SJCRH30 (cell line): ENCODE results near the gene LAMA3. TPM values are rescaled to one million over a fixed set of nuclear protein-coding genes. Genes with fewer than 3 reads are reported as not detected.

Source experiments
- DNase-seq, 2 experiments: peaks; one replicate each; pipeline ENCODE4 v3.0.0-alpha.2; 2015 to 2020
- H3K27ac ChIP-seq: fragments of 250-450 bp; sonication (Bioruptor Pico); 2 replicates; pipeline ENCODE4 v1.5.1; 2020; ENCODE audit warnings: mild to moderate bottlenecking, moderate library complexity
- H3K27me3 ChIP-seq: fragments of 250-450 bp; sonication (Bioruptor Pico); 2 replicates; pipeline ENCODE4 v1.5.1; 2020; ENCODE audit warnings: mild to moderate bottlenecking, moderate library complexity
- H3K36me3 ChIP-seq: fragments of 250-450 bp; sonication (Bioruptor Pico); 2 replicates; pipeline ENCODE4 v1.5.1; 2020; ENCODE audit warnings: mild to moderate bottlenecking, moderate library complexity
- H3K4me1 ChIP-seq: fragments of 250-450 bp; sonication (Bioruptor Pico); 2 replicates; pipeline ENCODE4 v1.5.1; 2020; ENCODE audit warnings: mild to moderate bottlenecking, moderate library complexity
- H3K4me3 ChIP-seq: fragments of 250-450 bp; sonication (Bioruptor Pico); 2 replicates; pipeline ENCODE4 v1.5.1; 2020; ENCODE audit warnings: mild to moderate bottlenecking, moderate library complexity
- H3K9me3 ChIP-seq: fragments of 250-450 bp; sonication (Bioruptor Pico); replicated peaks from 2 replicates; pipeline ENCODE4 v1.5.1; 2020; ENCODE audit warnings: mild to moderate bottlenecking, moderate library complexity
- total RNA-seq: library from RNA; depleted of rRNA; stranded (reverse); fragments of >200 nt; shearing (Covaris generic); gene quantifications from 2 replicates; pipeline ENCODE4 v1.2.3, GENCODE V29; 2014; rRNA removed

LAMA3 gene
- total RNA-seq, 1 experiment from 2014 or later: 0.04 TPM

DNA sequence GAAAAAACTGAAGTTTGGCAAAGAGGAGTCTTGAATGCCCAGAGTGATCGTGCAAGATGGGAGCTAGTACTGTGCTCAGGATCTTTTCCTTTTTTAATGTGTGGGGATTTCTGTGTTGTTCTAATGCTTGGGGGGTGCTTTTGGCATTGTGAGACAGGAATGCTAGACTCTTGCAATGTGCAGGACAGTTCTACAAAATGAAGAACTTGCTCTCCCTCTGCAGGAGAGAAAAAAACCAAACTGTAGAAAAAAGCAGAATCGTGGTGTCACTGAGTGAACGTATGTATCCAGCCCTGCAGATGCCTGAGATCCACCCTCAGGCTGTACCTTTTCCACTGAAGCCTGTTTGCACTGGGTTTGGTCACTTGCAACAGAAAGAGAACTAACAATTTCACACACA lies 313.2 kb downstream of the LAMA3 start:
- no peak for DNase-seq

DNA sequence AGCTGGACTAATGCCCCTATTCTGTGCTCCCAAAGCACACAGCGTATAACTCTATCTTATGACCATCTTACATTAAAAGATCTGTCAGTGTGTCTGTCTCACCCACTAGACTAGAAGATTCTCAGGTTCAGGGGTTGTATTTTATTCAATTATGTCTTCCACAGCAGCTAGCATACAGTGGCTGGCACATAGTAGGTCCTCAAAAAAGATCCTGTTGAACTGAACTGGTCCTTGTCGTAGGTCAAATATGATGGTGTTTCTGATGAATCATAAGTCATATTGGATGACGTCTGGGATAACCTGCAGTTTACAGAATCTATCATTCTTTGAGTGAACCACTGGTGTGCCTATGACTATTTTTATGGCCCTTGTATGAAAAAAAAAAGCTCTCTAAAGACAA lies 314.0 kb downstream of the LAMA3 start:
- no peaks in the 10 kb centered on the region for H3K9me3 ChIP-seq
- H3K4me3 ChIP-seq: no peak overlapping the region
- no peaks in the 10 kb centered on the region for H3K27me3 ChIP-seq
- H3K27ac ChIP-seq: no peak overlapping the region
- H3K36me3 ChIP-seq: no peaks in the 10 kb centered on the region
- H3K4me1 ChIP-seq: no peaks in the 10 kb centered on the region
- no peak for DNase-seq

More for the DNA sequence above, 313.2 kb downstream of the LAMA3 start:
- H3K9me3 ChIP-seq: no peaks in the 10 kb centered on the region
- H3K4me1 ChIP-seq: no peaks in the 10 kb centered on the region
- no peaks in the 10 kb centered on the region for H3K27me3 ChIP-seq
- no peak overlapping the region for H3K4me3 ChIP-seq
- no peaks in the 10 kb centered on the region for H3K36me3 ChIP-seq
- H3K27ac ChIP-seq: no peak overlapping the region

- Histone ChIP-seq H3K9me3 (no peaks in the 10 kb centered on the region), H3K36me3 (no peaks in the 10 kb centered on the region), H3K4me3 (no peak overlapping the region), H3K27me3 (no peaks in the 10 kb centered on the region), H3K4me1 (no peaks in the 10 kb centered on the region), H3K27ac (no peak overlapping the region)
- no peak for DNase-seq
Measured at GRCh38 chr18:24003903-24004640, 314.8 kb downstream of the LAMA3 start.

Other genes starting within 250 kb of the LAMA3 start
- gene RIOK3, start 236.2 kb upstream of the LAMA3 start, total RNA-seq: 18.1 and 20.5 TPM in 2 replicates
- 18.6 and 18.8 TPM in 2 replicates for gene RMC1, start 185.9 kb upstream of the LAMA3 start, total RNA-seq
- 21.3 and 22.4 TPM in 2 replicates for gene NPC1, start 102.9 kb upstream of the LAMA3 start, total RNA-seq
- 3.9 TPM in 2 replicates for gene ANKRD29, start 26.5 kb upstream of the LAMA3 start, total RNA-seq